ENCODE results near the gene INPP5A.

DNA sequence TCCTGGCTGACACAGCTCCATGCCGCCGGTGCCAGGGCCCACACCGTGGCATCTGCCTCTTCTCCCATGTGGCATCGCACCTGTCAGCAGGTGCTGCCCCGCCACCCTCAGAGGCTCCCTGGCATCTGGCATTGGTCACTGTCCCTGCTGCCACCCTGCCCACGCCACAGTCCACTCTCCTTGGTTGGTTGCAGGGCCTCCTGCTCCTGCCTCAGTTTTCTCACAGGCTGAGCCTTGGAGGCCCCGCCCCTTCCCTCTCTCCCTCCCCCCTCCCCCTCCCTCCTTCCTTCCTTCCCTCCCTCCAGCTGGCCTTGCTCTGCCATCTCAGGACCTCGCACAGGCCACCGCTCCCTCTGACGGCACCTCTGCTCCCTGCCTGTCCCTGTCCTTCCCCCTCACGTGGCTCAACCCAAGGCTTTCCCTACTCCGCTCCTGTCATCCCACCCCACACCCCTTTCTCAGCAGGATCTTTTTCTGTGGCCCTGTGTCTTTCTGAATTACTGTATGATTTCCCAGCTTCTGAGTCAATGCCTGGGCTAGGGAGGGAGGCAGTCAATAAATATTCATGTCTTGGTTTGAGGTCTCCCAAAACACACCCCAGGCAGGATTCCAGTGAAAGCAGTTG, 87.4 kb downstream of the INPP5A start:
- TF ChIP-seq ZNF24 (IDR thresholded peaks at IDR 0.05) = no peak
- TF ChIP-seq SREBF2 (IDR thresholded peaks at IDR 0.05; ENCODE audit: low read length) = no peak
- TF ChIP-seq, protein P1, sequence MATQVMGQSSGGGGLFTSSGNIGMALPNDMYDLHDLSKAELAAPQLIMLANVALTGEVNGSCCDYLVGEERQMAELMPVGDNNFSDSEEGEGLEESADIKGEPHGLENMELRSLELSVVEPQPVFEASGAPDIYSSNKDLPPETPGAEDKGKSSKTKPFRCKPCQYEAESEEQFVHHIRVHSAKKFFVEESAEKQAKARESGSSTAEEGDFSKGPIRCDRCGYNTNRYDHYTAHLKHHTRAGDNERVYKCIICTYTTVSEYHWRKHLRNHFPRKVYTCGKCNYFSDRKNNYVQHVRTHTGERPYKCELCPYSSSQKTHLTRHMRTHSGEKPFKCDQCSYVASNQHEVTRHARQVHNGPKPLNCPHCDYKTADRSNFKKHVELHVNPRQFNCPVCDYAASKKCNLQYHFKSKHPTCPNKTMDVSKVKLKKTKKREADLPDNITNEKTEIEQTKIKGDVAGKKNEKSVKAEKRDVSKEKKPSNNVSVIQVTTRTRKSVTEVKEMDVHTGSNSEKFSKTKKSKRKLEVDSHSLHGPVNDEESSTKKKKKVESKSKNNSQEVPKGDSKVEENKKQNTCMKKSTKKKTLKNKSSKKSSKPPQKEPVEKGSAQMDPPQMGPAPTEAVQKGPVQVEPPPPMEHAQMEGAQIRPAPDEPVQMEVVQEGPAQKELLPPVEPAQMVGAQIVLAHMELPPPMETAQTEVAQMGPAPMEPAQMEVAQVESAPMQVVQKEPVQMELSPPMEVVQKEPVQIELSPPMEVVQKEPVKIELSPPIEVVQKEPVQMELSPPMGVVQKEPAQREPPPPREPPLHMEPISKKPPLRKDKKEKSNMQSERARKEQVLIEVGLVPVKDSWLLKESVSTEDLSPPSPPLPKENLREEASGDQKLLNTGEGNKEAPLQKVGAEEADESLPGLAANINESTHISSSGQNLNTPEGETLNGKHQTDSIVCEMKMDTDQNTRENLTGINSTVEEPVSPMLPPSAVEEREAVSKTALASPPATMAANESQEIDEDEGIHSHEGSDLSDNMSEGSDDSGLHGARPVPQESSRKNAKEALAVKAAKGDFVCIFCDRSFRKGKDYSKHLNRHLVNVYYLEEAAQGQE (IDR thresholded peaks at IDR 0.05; ENCODE audit: low read depth, low read length) = no peak
- TF ChIP-seq, protein P2, sequence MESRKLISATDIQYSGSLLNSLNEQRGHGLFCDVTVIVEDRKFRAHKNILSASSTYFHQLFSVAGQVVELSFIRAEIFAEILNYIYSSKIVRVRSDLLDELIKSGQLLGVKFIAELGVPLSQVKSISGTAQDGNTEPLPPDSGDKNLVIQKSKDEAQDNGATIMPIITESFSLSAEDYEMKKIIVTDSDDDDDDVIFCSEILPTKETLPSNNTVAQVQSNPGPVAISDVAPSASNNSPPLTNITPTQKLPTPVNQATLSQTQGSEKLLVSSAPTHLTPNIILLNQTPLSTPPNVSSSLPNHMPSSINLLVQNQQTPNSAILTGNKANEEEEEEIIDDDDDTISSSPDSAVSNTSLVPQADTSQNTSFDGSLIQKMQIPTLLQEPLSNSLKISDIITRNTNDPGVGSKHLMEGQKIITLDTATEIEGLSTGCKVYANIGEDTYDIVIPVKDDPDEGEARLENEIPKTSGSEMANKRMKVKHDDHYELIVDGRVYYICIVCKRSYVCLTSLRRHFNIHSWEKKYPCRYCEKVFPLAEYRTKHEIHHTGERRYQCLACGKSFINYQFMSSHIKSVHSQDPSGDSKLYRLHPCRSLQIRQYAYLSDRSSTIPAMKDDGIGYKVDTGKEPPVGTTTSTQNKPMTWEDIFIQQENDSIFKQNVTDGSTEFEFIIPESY (IDR thresholded peaks at IDR 0.05) = no peak
- TF ChIP-seq POLR2A (IDR thresholded peaks at IDR 0.05; ENCODE audit: low read depth, low read length) = no peak
- no peak for TF ChIP-seq POLR2AphosphoS5 (IDR thresholded peaks at IDR 0.05; ENCODE audit: low read length)
- TF ChIP-seq, protein P3, sequence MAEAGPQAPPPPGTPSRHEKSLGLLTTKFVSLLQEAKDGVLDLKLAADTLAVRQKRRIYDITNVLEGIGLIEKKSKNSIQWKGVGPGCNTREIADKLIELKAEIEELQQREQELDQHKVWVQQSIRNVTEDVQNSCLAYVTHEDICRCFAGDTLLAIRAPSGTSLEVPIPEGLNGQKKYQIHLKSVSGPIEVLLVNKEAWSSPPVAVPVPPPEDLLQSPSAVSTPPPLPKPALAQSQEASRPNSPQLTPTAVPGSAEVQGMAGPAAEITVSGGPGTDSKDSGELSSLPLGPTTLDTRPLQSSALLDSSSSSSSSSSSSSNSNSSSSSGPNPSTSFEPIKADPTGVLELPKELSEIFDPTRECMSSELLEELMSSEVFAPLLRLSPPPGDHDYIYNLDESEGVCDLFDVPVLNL (IDR thresholded peaks at IDR 0.05; ENCODE audit: low read depth, low read length) = no peak

Measured in GM12878 (cell line).